T follicular helper cell (primary cell): ENCODE measurements around the gene BCKDHB.
"Not testable (repeated sequence)": the region's sequence is repeated elsewhere in the genome, so short reads cannot be mapped to it uniquely, and the experiment has no call there.

ENCODE experiments used
- DNase-seq: peaks from one replicate; pipeline ENCODE4 v3.0.0-alpha.2; 2020; ENCODE audit warnings: low read depth
- total RNA-seq, 2 experiments: gene quantifications; one replicate each; lab custom pipeline; 2026; lab: John Stamatoyannopoulos, UW

BCKDHB gene
- total RNA-seq = 8.4 to 14.8 reads per million in 2 experiments

- peak; percentile 95 for DNase-seq
Measured at GRCh38 chr6:80106418-80107235, at the start of gene BCKDHB. Gene BCKDHB, plus strand, starts transcription at chr6:80106671. Its CDS starts 23 bp downstream, at chr6:80106694.

DNA sequence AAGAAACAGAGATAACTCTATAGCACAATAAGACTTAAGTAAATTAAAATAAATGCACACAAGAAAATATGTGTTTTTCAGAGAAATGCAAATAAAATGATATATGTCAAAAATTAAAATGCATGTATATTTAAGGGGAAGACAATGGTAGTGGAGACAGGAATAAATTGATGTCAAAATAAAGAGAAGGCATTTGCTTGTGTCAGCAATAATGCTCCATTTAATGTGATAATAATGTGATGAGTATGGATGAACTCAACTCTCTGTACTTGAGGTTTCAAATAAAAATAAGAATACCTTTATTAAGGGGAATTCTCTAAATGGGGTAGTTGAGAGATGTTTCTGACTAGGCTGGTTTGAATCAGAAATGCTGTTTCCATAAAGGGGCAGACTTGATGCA lies 45.7 kb upstream of the BCKDHB start:
- no peak for DNase-seq

DNA sequence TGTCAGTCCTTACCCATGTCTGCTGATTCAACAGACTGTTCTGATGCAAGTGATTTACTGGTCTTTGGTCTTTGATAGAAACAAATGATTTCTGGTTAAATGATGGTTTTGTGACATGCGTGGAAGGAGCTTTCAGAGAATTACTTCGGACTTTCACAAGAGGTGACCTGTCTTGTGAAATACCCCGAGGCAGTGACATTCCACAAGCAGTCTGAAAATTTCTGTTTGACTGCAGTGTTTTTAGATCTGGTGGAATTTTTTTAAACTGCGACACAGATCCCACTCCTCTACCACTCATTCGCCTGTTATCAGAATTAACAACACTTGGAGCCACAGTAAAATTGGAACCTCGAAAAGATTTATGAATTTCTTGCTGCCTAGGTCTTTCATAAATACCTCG lies 38.3 kb upstream of the BCKDHB start:
- DNase-seq = not testable (repeated sequence)

DNA sequence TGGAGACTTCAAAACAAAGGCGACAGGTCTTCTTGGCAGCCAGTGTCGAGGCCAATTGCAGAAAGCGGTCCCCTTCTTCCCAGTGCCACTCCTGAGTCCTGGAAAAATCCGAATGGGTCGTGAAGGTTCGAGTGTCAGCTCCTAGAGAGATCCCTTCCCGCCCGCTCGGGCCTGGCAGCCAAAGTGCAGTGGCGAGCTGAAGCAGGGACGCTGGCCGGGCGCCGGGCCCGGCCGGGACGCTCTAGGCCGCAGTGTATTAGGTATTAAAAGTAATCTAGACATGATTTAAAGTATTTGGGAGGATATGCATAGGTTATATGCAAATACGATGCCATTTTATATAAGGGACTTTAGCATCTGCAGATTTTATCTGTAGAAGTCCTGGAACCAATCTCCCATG lies 36.0 kb upstream of the BCKDHB start:
- DNase-seq = not testable (repeated sequence)

- no peak for DNase-seq
Measured at GRCh38 chr6:80077067-80077466, 29.4 kb upstream of the BCKDHB start.

DNA sequence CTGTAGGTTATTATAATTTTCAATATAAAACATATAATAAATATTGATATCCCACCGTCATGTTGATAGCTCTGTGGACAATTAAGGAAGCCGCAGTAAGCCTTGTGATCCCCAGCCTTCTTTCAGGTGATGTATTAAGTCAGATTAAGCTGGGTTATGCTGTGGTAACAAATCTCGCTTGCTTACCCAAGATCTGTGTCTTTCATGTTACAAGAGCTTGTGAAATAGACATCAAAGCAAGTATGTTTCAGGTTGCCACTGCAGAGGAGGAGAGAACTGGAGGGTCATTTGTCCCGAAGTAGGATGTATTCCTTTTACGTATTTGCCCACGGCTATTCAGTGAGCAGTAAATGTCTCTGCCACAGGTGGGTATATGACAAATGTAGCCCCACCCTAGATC lies 17.8 kb upstream of the BCKDHB start:
- DNase-seq = no peak

DNA sequence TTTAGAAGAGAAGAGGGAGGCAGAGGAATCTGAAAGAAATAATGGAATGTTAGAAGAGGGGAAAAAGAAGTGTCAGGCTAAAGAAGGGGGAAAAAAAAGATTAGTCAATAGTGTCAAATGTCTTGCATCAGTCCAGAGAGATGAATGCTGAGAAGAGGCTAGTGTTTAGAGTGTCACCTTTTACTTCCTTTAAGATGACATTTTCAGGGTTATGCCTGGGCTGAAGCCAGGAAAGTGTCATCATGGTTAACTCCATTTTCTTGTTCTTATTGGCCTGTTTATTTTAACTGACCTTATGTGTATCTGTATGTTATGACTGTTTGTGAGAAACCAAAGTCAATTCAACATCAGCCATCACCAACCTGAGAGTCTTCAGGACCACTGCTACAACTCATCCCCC lies 15.0 kb upstream of the BCKDHB start:
- no peak for DNase-seq

DNA sequence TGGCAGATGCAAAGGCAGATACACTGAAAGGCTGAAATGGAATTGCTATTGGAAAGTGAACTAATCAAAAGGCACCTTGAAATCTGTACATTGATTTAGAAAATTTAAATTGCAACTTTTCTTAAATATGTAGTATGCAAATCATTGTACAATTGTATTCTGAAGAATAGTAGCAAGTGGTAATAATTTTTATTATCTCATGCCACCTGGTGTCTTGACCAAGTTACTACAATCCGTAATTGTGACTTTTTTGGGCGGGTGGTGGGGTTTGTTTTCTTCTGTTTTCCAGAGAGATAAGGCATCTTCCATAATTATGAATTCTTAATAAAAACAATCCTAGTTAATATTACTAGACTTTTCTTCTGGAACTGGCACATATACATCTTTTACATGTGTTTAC lies 12.5 kb upstream of the BCKDHB start:
- no peak for DNase-seq

DNA sequence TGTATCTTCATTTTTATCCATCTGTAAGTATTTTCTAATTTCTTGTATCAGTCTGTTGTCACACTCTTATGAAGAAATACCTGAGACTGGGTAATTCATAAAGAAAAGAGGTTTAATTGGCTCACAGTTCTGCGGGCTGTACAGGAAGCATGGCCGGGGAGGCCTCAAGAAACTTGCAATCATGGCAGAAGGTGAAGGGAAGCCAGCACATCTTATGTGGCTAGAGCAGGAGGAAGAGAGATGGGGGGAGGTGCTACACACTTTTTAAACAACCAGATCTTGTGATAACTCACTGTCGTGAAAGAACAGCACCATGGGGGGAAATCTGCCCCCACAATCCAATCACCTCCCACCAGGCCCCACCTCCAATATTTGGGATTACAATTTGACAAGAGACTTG lies 10.9 kb upstream of the BCKDHB start:
- DNase-seq = no peak

DNA sequence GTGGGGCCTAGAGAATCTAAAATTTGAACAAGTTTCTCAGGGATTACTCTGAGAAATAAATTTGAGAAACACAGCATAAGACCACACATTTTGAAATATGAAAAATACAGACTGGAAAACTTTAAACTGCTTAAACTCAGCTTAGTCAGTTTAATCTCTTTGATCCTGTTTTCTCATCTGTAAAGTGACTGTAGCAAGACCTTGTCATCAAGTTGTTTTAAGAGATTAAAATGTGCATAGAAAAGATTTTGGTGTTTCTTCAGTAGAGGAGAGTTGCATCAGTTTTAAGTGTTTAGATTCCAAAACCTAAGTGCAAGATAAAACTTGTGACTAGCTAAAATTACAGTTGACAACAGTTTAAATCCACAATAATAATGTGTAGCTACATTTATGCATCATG lies 8.1 kb upstream of the BCKDHB start:
- DNase-seq = no peak

DNA sequence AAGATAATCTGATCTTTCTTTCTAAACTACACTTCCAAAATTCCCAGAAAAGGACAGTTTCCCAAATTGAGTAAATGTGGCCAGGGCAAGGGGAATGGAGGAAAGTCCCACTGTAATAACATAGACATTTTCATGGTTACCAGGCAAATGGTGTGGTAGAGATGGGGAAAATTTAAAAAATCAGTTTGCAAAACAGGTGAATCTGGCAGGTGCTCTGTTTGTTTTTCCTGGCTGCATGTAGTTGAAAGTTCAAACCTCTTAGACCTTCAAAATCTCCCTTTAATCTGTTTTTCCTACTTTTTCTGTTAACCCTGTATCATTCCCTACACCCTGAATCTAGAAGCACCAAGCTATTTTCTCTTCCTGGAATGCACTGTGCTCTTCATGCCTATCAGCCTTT lies 2.0 kb upstream of the BCKDHB start:
- no peak for DNase-seq

- DNase-seq = no peak
Measured at GRCh38 chr6:80105972-80106417, 476 bp upstream of the BCKDHB start.

- DNase-seq = not testable (repeated sequence)
Measured at GRCh38 chr6:80122576-80122975, 16.1 kb downstream of the BCKDHB start.

DNA sequence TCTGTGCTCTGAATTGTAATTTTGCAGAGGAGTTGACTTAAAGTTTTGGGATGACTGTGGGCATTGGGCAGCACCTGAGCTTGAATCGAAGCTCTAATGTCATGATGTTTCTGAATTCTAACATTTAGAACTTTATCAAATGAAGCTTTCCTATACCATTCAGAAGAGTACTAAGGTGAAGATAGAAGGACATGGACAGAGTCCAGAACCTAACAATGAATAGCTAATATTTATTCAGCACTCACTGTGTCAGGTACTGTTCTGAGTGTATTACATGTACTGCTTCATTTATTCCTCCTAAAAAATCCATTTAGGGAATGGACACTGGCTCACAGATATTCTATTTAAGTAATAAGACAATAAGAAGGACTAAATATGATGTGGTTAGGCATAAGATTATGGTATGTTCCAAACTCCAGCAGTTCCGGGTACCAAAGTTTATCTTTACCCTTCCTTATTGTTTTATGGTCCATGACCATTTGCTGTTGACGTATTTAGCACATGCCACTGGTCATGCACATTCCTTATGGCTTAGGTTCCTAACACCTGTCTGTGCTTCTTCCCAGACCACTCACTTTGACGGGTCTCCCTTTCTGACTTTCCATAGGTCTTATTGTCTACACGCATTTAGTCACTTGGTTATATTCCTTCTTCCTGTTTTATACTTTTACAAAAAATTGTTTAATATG lies 20.3 kb downstream of the BCKDHB start:
- no peak for DNase-seq

GRCh38 chr6:80129485-80129884 lies 23.0 kb downstream of the BCKDHB start:
- no peak for DNase-seq

DNA sequence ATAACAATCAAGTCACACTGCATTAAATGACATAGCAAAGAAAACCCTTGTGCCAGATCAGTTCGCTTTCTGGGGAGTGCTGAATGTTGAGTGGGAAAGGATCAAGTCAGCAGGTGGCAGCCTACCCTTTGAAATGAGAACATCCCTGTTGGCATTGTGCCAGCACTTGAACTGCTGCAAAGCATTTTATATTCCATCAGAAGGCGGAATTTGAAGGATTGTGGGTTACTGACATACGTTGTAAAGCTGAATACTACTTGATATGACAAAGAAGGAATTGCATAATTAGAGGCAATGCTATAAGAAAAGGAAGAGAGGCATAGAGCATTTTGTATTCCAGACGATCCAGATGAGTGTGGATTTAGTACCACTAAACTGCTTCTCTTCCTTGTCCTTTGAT lies 26.5 kb downstream of the BCKDHB start:
- no peak for DNase-seq

DNA sequence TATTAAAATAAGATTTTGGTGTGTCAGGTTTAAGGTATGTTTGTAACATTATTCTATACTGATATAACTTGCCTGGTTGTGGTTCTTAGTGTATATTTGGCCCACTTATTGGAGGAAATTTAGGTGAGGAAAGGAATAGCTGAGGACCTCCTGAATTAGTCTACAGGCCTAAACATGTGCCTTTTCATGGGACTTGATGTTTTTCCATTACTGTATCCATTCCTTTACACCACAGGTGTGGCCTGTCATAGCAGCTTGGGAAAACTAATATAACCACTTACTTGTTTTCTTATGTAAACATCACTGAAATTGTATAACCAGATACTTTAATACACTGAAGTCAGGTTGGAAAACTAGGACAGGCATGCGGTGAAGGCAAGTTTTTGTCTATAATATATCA lies 27.6 kb downstream of the BCKDHB start:
- no peak for DNase-seq

DNA sequence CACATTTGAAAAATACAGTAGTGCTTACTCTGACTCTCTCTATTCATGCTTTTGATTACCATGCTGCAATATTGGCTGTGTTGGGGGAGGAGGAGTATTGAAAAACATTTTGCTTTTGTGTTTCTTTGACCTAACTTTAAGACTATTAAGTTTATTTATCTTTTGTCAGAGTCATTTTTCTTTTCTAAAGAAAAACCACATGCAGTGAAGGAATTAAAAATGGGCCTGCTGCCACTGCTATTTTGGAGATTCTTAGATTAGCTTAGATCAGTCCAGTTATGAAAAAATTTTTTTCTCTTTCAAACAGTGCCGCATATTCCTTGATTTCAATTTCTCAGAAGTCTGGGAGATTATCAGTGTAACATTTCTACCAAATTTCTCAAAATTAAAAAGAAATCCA lies 36.1 kb downstream of the BCKDHB start:
- no peak for DNase-seq

- no peak for DNase-seq
Measured at GRCh38 chr6:80143419-80143937, 37.0 kb downstream of the BCKDHB start.

- no peak for DNase-seq
Measured at GRCh38 chr6:80144753-80145315, 38.4 kb downstream of the BCKDHB start.

DNA sequence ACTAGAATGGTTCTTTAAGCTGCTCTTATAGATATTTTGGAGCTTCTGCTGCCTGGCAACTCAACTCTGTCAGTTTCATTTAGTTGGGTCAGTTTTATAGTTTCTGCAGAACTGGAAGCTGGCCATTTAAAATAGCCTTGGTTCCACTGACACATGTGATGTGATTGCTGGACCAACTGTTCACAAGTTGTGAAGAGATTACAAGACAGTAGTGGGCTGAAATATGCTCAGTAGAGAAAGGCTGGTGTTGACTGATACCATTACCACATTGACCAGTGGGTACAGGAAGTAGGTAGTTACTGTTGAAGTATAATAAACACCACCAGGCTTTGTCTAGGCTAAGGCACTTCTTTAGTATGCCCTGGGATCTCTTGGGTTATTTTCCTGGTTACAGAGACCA lies 39.0 kb downstream of the BCKDHB start:
- no peak for DNase-seq

GRCh38 chr6:80145921-80146320 lies 39.5 kb downstream of the BCKDHB start:
- DNase-seq = no peak

GRCh38 chr6:80148220-80148619 lies 41.7 kb downstream of the BCKDHB start:
- no peak for DNase-seq
